ENCODE results near the gene PANK1. TPM values are rescaled to one million over a fixed set of nuclear protein-coding genes. Genes with fewer than 3 reads are reported as not detected.

PANK1 gene
- total and polyA plus RNA-seq, 9 of the 15 experiments (the other 6 are each of a cell fraction or from before 2014, with no cell fraction given), result 1.7 to 10.7 (median 6.5) TPM

DNA sequence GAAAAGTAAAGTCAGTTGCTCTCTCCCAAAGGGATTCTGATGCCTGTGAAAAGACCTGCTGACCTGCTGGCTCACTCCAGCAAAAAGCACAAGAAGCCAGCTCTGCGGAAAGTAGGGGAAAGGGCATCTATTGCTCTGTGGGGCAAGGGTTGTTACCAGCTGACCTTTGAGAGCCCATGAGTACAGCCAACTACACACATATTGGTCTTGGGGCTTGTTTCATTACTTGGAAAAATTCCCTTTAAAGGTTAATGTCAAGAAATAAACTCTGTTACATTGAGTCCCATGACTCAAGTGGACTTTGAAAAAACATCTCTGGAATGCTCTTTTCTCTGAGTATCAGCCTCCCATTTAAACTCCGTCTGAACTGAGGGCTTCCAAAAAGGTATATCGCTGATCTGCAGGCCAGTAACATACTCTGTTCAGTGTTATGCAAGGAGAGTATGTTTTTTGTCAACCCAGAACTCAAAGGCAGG is 53.2 kb downstream of the PANK1 start (continued):
- TF ChIP-seq, protein P1, sequence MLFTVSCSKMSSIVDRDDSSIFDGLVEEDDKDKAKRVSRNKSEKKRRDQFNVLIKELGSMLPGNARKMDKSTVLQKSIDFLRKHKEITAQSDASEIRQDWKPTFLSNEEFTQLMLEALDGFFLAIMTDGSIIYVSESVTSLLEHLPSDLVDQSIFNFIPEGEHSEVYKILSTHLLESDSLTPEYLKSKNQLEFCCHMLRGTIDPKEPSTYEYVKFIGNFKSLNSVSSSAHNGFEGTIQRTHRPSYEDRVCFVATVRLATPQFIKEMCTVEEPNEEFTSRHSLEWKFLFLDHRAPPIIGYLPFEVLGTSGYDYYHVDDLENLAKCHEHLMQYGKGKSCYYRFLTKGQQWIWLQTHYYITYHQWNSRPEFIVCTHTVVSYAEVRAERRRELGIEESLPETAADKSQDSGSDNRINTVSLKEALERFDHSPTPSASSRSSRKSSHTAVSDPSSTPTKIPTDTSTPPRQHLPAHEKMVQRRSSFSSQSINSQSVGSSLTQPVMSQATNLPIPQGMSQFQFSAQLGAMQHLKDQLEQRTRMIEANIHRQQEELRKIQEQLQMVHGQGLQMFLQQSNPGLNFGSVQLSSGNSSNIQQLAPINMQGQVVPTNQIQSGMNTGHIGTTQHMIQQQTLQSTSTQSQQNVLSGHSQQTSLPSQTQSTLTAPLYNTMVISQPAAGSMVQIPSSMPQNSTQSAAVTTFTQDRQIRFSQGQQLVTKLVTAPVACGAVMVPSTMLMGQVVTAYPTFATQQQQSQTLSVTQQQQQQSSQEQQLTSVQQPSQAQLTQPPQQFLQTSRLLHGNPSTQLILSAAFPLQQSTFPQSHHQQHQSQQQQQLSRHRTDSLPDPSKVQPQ (CRISPR knock-in tag; IDR thresholded peaks at IDR 0.05; ENCODE audit: borderline replicate concordance), result no peak
- TF ChIP-seq CREBBP (IDR thresholded peaks at IDR 0.05; ENCODE audit: low read depth, low read length), result no peak
- no peak for TF ChIP-seq GTF2E2 (tag; IDR thresholded peaks at IDR 0.05)
- no peak for TF ChIP-seq C11orf30 (IDR thresholded peaks at IDR 0.05; ENCODE audit: low read depth)
- TF ChIP-seq, protein P2, sequence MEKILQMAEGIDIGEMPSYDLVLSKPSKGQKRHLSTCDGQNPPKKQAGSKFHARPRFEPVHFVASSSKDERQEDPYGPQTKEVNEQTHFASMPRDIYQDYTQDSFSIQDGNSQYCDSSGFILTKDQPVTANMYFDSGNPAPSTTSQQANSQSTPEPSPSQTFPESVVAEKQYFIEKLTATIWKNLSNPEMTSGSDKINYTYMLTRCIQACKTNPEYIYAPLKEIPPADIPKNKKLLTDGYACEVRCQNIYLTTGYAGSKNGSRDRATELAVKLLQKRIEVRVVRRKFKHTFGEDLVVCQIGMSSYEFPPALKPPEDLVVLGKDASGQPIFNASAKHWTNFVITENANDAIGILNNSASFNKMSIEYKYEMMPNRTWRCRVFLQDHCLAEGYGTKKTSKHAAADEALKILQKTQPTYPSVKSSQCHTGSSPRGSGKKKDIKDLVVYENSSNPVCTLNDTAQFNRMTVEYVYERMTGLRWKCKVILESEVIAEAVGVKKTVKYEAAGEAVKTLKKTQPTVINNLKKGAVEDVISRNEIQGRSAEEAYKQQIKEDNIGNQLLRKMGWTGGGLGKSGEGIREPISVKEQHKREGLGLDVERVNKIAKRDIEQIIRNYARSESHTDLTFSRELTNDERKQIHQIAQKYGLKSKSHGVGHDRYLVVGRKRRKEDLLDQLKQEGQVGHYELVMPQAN (IDR thresholded peaks at IDR 0.05; ENCODE audit: borderline replicate concordance), result no peak
- TF ChIP-seq, protein P3, sequence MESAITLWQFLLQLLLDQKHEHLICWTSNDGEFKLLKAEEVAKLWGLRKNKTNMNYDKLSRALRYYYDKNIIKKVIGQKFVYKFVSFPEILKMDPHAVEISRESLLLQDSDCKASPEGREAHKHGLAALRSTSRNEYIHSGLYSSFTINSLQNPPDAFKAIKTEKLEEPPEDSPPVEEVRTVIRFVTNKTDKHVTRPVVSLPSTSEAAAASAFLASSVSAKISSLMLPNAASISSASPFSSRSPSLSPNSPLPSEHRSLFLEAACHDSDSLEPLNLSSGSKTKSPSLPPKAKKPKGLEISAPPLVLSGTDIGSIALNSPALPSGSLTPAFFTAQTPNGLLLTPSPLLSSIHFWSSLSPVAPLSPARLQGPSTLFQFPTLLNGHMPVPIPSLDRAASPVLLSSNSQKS (CRISPR knock-in tag; IDR thresholded peaks at IDR 0.05), result no peak
